Activated effector memory CD4-positive, alpha-beta T cell treated with Interleukin-2 at 50 U/mL for 16 hours (primary cell): ENCODE data around the gene PLEKHG5.
"Not testable (repeated sequence)": the region's sequence is repeated elsewhere in the genome, so short reads cannot be mapped to it uniquely, and the experiment has no call there.

ENCODE experiments used
- DNase-seq: peaks from one replicate; pipeline ENCODE4 v3.0.0-alpha.2; 2020

PLEKHG5 gene

DNA sequence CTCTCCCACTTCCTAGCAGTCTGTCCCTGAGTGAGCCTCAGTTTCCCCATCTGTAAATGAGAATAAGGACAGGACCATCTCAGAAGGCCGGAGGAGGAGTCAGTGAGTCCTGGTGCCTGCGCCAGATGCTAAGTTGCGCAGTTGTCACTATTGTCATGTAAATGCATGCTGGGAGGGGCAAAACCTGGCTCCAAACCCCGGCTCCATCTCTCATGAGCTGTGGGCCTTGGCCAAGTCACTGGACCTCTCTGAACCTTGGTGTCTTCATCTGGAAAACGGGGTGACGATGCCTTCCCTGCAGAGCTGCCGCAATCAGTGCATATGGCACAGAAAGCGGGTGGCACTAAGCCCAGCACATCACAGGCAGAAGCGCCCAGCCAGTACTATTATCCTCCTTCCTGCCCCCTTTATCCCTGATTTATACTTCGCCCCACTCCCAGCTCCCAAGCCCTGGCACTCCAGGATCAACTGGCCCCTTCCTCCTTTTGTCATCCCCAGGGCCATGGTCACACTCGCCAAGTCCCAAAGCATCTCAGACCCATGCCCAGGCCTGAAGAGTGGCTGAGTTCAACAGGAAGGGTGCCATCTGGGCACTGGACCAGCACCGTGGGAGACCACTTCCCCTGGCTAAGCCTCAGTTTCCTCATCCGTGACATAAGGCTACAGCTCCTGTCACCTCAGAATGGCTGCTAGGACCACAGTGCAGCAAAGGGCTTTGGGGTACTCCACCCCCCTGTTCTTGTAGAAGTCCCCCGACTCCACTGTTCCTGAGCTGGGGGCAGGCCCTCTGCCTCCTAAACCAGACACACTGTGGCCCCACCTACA lies 4.3 kb upstream of the PLEKHG5 start:
- DNase-seq = no peak

DNA sequence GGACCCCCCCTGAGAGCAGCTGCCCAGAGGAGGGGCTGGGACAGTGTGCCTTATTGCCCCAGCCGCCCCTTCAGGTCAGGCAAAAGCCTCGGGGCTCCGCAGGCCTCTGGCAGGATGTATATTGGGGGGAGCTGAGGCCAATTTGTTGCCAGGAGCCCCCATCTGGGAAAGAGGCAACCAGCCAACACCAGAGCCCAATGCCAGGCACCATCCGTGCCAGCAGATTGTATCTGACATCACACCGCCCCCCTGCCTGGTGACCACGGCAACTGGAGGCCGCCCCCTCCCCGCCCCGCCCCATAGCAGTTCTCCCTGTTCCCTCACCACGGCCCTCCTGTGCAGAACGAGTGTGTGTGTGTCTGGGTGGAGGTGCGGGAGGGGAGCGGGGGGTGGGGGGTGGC lies 3.6 kb upstream of the PLEKHG5 start:
- no peak for DNase-seq

DNA sequence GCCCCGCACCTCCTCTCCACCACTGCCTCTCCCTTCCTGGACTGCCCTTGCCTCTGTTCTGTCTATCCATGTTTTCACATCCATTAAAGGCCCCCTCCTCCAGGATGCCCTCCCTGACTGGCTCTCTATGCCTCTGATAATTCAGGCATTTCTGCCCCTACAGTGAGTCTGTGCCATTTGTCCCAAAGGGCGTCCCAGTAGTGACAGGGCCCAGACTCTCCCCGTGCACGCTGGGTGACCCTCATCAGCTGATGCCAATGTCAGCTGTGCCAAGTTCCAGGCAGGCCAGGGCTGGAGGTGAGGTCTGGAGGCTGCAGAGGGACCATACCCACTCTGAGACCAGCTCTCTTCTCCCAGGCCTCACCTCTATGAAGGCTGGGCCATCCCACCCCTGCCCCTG lies 3.2 kb upstream of the PLEKHG5 start:
- DNase-seq = no peak

DNA sequence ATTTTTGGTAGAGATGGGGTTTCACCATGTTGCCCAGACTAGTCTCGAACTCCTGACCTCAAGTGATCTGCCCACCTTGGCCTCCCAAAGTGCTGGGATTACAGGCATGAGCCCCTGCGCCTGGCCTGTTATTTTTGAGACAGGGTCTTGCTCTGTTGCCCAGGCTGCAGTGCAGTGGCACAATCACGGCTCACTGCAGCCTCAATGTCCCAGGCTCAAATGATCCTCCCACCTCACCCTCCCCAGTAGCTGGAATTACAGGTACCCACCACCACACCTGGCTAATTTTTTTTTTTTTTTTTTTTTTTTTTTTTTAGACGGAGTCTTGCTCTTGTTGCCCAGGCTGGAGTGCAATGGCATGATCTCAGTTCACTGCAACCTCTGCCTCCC lies 2.4 kb upstream of the PLEKHG5 start:
- DNase-seq = not testable (repeated sequence)

DNA sequence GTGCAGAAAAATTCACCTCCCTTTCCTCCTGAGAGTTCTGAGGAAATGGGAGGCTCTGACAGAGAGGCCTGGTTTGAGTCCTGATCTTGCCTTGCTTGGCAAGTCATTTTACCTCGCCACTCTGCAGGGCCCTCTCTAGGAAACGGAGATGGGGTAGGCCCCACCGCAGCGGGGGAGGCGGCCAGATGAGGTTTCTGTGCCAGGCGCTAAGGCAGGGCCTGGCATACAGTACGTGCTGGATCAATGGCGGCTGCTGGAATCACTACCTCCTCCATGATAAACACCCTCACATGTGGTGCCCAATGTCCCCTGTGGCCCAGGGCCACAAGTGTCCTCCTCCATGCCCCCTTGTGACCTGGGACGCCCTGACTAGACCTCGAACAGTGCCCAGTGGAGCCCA lies 499 bp upstream of the PLEKHG5 start:
- no peak for DNase-seq

DNA sequence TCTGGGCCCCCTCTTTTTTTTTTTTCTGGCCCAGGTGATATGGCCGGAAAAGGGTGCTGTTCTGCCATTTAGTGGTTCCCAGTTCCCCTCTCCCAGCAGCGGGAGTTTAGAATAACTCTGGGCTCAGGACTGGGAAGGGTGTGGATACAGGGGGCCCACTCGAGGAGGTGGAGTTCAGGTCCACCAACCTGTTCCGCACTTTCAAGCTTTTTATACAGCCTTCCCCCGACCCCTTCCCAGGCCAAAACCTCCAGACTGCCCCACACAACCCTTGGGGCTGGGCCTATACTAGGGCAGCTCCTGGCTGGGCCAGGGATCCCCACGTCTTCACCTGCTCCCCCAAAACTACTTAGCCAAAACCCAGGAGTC lies 402 bp downstream of the PLEKHG5 start:
- no peak for DNase-seq

DNA sequence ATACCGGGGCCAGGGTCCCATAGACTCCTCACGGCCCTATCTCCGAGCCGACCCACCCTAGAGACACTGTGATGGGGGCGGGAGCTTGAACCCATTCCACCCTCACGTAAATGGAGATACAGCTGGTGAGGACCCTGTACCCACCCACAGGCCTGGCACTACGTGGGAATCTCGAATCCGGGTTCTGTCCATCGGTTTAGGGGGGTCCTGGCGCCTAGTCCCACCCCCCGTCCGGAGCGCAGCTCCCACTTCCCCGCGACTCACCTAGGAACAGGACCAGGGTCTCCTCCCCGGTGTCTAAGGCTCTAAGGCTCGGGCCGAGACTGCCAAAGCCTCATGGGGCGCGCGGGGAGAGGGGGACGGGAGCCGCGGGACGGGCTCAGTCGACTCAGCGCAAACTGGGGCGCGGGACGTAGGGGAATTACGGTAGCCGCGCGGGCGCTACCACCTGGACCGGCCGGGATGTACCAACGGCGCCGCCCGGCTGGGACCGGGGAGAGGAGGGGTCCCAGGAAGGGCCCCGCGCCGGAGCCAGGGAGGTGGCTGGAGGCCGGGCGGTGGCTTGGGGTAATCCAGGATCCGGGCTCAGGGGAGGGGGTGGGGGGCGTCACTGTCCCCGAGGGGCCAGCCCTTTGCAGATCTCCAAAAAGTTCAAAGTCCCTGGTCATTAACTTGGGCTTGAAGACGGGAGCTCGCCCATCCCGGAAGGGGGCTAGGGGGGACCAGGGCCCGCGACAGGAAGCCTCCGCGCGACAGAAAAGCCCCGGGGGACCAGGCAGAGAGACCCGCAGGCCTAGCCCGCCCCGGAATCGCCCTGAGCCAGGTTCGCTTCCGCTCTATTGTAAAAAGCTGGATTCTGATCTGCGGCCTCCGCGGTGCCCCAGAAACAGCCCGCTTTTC lies 1.0 kb downstream of the PLEKHG5 start:
- peak; percentile 38 for DNase-seq

DNA sequence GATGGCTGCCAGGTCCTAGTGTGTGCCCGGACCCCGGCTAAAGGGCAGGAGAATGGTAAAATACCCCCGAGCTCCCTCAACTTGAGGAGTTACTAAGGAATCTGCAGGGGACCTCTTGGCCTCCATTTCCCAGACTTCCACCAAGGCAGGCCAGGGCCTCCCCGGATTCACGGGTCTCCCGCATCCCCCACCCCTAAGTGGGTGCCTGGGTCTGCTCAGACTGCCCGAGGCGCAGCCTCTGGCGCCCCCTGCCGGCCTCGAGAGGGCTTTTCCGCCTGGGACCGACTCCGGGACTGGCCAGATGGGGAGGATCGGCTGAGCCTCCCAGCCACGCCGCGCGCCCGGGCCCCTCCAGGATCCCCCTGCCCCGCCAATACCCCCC lies 1.7 kb downstream of the PLEKHG5 start:
- DNase-seq = peak; percentile 63

DNA sequence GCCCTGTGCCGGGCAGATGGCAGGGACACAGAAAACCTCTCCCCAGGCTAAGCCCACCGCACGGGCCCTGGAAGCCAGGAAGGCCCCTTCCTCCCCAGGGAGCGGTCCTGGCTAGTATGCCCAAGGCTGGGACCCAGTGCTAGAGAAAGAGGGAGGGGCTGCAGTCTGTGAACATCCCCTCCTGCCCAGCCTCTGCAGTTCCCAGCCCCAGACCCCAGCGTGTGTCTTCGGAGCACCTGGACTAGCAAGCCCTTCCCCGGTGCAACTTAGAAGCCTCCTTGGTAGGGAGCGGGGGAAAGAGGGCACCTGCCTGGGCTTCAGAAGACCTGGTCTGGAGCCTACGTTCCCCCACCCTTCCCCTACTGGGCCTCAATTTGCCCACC lies 2.1 kb downstream of the PLEKHG5 start:
- DNase-seq = no peak

DNA sequence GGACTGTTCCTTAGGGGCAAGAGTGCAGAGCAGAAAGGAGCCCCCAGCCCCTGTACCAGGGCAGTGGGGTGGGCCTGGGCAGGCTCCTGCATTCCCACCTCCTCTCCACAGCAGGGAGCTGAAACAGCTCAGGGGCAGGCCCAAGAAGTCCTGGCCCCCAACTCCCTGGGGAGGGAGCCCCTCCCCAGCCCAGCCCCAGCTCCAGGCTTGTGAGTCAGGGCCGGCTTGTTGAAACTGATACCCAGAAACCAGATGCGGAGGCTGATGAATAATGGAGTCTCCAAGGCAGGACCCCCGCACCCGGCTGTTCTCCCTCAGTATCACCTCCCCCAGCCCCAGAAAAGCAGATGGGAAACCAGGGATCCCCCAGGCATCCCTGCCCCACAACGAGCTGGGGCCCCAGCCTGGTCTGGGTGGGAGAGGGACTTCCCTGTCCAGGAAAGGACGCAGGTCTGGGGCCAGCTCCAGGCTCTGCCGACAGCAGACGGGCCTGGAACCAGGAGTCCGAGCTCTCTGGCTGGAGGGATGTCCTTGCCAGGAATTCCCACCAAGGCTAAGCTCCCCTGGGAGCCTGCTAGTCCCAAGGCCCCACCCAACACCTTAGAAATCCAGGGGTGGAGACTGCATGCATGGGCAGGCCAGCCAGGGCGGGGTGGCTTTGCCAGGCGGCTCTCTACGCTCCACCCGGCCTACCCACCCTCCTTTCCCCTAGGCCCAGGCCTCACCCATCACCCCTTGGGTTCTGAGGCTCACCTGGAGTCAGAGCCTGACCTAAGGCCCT lies 2.7 kb downstream of the PLEKHG5 start:
- no peak for DNase-seq

DNA sequence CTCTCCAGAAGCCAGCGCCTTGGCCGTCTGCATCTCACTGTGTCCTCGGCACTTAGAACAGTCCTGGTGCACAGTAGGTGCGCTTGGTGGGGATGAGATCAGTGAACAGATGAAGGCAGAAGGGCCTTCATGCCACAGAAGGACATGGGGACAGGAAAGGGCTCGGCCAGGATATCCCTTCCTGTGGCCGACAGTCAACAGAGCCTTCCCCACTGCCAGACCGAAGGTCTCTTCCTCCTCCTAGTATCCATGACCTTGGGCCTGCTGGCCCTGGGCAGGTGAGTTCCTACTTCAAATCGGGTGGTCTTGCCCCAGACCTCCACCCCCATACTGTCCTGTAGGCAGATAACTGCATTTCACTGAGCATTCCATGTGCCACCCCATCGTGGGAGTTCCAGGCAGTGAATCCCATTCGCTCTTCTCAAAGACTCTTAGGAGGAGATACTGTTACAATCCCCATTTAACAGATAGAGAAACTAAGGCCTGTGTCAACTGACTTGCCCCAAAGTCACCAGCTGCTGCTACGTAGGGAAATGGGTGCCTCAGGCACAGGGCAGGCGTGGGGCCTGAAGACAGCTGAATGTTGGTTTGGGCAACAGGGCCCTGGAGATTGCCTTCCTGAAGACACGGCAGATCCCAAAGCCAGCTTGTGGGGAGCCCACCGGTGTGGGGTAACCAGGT lies 3.5 kb downstream of the PLEKHG5 start:
- no peak for DNase-seq

DNA sequence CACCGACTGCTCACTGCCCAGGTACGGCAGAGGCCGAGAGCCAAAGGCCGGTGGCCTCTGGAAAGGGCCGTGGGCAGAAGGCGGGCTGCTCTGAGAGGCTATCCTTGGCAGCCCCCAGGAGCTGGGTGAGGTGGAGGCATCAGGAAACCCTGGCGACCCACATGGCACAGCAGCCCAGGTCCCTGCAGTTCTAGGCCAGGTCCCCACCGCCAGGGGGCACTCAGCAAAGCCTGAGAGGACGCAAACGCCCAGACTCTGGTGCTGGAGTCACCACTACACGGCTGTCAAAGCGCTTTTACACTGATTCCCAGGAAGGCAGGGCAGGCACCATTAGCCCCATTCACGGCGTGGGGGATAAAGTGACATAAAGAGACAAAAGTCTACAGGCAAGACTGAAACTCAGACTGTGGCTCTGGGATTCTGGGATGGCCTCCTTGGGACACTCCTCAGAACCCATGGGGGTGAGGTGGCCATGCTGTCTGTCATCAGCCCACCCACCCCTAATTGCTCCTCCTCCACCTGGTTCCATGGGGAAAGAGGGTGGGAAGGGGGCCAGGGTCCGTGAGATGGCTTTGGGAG lies 4.9 kb downstream of the PLEKHG5 start:
- DNase-seq = peak; percentile 79

DNA sequence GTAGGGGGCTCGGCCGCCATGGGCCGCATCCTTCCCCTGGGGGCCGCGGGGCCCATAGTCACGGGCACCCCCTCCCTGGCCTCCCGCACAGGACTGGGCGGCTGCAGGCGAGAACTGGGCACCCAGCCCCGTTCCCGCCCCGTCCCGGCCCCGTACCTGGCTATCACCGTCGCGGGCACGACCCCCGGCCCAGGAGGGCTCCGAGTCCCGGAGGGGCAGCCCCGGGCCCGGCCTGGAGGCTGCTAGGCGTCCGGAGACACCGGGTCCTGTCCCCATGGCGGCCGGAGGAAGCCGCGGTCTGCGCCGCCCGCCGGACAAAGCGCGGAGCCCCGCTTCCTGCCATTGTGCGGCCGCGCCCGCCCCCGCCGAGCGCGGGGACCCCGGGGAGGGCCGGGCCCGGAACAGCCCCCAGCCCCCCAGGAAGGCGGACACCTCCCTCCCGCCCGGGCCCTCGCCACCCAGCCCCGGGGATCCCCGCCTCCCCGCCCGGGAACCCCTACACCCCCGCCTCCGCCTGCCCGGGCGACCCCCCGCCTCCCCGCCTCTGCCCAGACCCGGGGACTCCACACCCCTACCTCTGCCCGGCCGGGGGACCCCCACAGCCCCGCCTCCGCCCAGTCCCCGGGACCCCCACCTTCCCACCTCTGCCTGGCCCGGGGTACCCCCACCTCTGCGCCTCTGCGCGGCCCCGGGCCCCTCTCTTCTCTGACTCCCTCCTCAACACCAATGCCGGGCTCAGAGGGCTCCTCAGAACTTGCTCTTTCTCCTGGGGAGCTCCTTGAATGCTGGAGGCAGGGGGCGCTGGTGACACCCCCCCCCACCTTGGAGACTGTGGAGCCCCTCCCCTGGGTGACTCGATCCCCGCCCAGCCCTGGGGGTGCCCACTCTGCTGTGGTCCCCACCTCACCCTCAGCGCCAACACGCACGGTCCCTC lies 6.0 kb downstream of the PLEKHG5 start:
- DNase-seq = no peak

DNA sequence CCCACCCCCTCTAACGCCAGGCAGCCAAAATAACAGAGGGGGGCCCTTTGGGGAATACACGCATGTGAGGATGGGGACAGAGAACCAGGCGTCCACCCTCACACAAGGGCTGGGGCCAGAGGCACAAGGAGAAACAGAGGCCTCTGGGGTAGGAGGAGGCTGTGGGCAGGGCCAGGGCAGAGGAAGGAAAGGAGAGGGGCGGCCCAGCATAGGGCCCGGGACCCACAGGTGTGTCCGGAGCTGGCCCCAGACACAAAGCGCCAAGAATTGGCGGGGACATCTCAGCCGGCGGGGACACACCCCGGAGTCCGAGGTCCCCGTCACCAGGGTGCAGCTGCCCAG lies 6.7 kb downstream of the PLEKHG5 start:
- no peak for DNase-seq

DNA sequence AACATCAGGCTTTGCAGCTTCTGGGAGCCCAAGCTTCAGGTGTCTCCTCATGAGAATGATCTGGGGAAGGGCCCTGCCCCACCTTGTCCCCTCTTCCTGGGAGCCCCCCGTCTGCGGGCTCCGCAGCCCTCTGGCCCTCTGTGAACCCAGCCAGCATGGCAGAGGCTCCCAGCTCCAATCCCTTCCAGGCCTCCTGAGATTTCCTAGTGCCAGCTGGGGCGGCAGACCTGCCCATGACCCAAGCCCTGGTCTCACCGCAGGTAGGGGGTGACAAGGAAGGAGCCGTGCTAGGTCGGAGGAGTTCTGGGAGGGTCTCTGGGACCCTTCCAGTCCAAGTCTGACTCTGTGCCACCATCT lies 7.7 kb downstream of the PLEKHG5 start:
- no peak for DNase-seq

DNA sequence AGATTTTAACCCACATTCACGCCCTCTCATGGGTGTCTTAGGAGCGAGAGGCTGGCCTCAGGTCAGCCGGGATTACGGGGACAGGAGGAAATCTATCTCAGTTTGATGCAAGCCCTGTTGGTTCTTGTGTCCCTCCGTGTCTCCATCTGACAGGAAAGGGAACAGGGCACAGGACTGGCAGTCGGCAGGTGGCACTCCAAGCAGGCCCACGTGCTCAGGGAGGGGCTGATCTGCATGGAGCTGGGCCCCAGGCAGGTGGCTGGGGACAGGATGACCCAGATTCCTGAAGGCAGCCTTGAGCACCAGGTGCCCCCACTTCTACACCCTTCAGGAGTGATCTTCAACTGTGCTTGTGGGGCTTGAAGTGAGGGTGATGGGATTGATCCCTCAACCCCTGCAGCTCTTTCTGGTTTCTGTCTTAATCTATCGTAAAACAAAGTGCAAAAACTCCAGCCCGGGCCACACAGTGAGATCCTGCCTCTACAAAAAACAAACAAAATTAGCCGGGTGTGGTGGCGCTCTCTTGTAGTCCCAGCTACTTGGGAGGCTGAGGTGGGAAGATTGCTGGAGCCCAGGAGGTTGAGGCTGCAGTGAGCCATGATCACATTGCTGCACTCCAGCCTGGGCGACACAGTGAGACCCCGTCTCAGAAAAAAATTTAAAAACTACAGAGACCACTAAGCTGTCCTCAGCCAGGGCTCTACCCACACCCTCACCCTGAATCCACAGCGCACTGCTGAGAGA lies 8.3 kb downstream of the PLEKHG5 start:
- DNase-seq = no peak

DNA sequence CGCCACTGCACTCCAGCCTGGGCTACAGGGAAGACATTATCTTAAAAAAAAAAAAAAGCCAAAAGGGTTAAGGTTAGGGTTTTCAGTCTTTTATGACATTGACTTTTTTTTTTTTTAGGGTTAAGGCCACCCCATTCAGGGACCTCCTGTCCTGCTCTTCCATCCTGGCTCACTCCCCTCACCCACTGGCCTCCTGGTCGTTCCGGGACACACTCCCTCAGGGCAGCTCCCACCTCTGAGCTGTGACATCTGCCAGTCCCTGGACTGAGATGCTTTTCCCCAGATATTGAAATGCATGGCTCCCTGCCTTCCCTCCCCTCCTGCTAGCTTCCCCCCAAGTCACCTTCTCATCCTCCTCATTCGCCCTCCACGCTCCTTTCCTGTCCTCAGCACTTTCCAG lies 9.6 kb downstream of the PLEKHG5 start:
- DNase-seq = no peak

DNA sequence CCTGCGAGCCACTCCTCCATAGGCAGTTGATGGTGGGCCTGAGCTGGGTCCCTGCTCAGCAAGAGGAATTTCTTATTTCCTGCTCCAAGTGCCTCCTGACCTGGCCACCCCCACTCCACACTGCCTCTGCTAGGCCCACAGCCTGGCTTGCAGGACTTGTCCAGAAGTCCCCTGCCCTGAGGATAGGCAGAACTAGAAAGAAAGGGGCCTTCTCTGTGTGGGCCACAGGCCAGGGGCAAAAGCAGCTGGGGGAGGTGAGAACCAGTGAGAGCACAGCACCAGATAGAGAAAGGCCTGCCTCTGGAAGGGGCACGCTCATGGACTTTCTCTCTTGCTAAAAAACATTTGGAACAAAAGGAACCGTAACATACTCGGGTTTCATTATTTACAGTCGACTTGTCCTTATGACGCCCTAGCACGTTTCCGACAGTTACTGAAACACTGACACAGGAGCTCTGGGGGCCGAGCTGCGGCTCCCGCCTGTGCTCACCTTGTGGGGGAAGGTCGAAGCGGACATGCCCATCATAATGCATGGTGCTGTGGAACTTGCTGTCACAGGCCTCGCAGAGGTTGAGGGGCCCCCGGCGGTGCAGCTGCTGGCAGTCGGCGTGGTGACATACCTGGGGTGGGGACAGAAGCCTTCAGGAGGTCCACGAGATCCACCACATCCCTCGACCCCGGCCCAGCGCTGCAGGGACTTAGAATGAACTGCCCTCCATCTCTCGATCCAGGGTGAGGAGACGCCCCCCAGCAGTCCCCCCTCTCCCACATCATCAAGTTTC lies 14.2 kb downstream of the PLEKHG5 start:
- no peak for DNase-seq

DNA sequence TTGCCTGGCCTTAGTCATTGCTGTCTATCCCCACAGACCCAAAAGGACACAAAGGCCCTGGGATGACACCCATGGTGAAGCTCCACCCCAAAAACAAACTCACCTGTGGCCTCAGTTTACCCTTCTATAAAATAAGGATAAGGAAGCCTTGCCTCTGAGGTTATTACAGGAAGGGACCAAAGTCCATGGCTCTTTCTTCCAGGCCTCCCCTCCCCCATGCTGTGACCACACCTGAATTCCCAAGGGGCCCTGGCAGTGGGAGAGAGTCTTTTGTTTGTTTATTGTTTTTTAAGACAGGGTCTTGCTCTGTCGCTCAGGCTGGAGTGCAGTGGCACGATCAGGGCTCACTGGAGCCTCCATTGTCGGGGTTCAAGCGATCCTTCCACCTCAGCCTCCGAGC lies 15.0 kb downstream of the PLEKHG5 start:
- DNase-seq = no peak
